HepG2 (cell line): ENCODE results near the gene RUVBL2. TPM values are rescaled to one million over a fixed set of nuclear protein-coding genes. Genes with fewer than 3 reads are reported as not detected.
A peak's percentile ranks its signal among the peaks of the same experiment; 100 is the strongest.

ENCODE experiments used
- DBP ChIP-seq: sonication (generic); formaldehyde crosslinking; IDR thresholded peaks from 2 replicates; pipeline ENCODE4 v1.4.0; 2020; ENCODE audit warnings: missing genetic modification reagents; ENCODE audit errors: not compliant biosample characterization
- HNF4A ChIP-seq: sonication (generic); formaldehyde crosslinking; IDR thresholded peaks from 2 replicates; pipeline ENCODE4 v1.4.0; 2020; ENCODE audit warnings: missing genetic modification reagents
- KDM4B ChIP-seq: sonication (generic); formaldehyde crosslinking; IDR thresholded peaks from 2 replicates; pipeline ENCODE4 v1.4.0; 2020; ENCODE audit warnings: missing genetic modification reagents
- MXD3 ChIP-seq: IDR thresholded peaks from 2 replicates; pipeline ENCODE4 v1.6.1; 2016; ENCODE audit warnings: mild to moderate bottlenecking, missing biosample characterization, missing genetic modification reagents
- NFKBIZ ChIP-seq: IDR thresholded peaks from 2 replicates; pipeline ENCODE4 v1.6.1; 2018; ENCODE audit warnings: missing genetic modification reagents, missing compliant biosample characterization
- NR2C2 ChIP-seq: sonication (generic); formaldehyde crosslinking; IDR thresholded peaks from 2 replicates; pipeline ENCODE4 v1.4.0; 2020; ENCODE audit warnings: missing genetic modification reagents, mild to moderate bottlenecking, moderate library complexity, borderline replicate concordance
- NR2F1 ChIP-seq, 2 experiments: fragments of 450-650 bp in 1 of 2; formaldehyde crosslinking in 1 of 2; IDR thresholded peaks; 2 replicates each; pipeline versions ENCODE4 v1.5.0 to v1.6.1; 2016 to 2020; ENCODE audit warnings: mild to moderate bottlenecking in 1 of 2, missing compliant biosample characterization in 1 of 2, missing genetic modification reagents in 1 of 2, moderate library complexity in 1 of 2
- ONECUT2 ChIP-seq: sonication (generic); formaldehyde crosslinking; IDR thresholded peaks from 2 replicates; pipeline ENCODE4 v1.4.0; 2020; ENCODE audit warnings: missing genetic modification reagents
- REL ChIP-seq: sonication (generic); formaldehyde crosslinking; conservative IDR thresholded peaks from 2 replicates; pipeline ENCODE4 v1.8.0; 2022; ENCODE audit warnings: mild to moderate bottlenecking, missing genetic modification reagents, moderate library complexity
- SOX5 ChIP-seq: IDR thresholded peaks from 2 replicates; pipeline ENCODE4 v1.6.1; 2016; ENCODE audit warnings: borderline replicate concordance
- SSRP1 ChIP-seq: IDR thresholded peaks from 2 replicates; pipeline ENCODE4 v1.6.1; 2016; ENCODE audit warnings: control low read depth
- THAP11 ChIP-seq: IDR thresholded peaks from 2 replicates; pipeline ENCODE4 v1.6.1; 2016; ENCODE audit warnings: missing biosample characterization, missing genetic modification reagents
- TOE1 ChIP-seq: sonication (generic); formaldehyde crosslinking; IDR thresholded peaks from 2 replicates; pipeline ENCODE4 v1.4.0; 2020; ENCODE audit warnings: mild to moderate bottlenecking, missing genetic modification reagents
- ZBTB21 ChIP-seq: sonication (generic); formaldehyde crosslinking; IDR thresholded peaks from 2 replicates; pipeline ENCODE4 v1.4.0; 2020; ENCODE audit warnings: missing genetic modification reagents
- ZBTB7A ChIP-seq: sonication (generic); formaldehyde crosslinking; IDR thresholded peaks from 2 replicates; pipeline ENCODE4 v1.8.0; 2022; ENCODE audit warnings: mild to moderate bottlenecking, missing genetic modification reagents
- ZMAT5 ChIP-seq: sonication (generic); formaldehyde crosslinking; IDR thresholded peaks from 2 replicates; pipeline ENCODE4 v1.5.0; 2020; ENCODE audit warnings: mild to moderate bottlenecking, low read depth, missing genetic modification reagents, borderline replicate concordance
- ZNF138 ChIP-seq: sonication (generic); formaldehyde crosslinking; IDR thresholded peaks from 2 replicates; pipeline ENCODE4 v1.5.0; 2020; ENCODE audit warnings: mild to moderate bottlenecking, low read depth, missing genetic modification reagents
- ZNF180 ChIP-seq: sonication (generic); formaldehyde crosslinking; IDR thresholded peaks from 2 replicates; pipeline ENCODE4 v1.4.0; 2020; ENCODE audit warnings: low read depth, missing genetic modification reagents, borderline replicate concordance
- ZNF24 ChIP-seq: fragments of 450-650 bp; IDR thresholded peaks from 2 replicates; pipeline ENCODE4 v1.6.1; 2017; ENCODE audit warnings: antibody characterized with exemption, mild to moderate bottlenecking
- ZNF253 ChIP-seq: sonication (generic); formaldehyde crosslinking; IDR thresholded peaks from 2 replicates; pipeline ENCODE4 v1.8.0; 2022; ENCODE audit warnings: mild to moderate bottlenecking, missing genetic modification reagents, borderline replicate concordance
- ZNF326 ChIP-seq: sonication (generic); formaldehyde crosslinking; IDR thresholded peaks from 2 replicates; pipeline ENCODE4 v1.4.0; 2020; ENCODE audit warnings: missing genetic modification reagents, borderline replicate concordance
- ZNF331 ChIP-seq: sonication (generic); formaldehyde crosslinking; IDR thresholded peaks from 2 replicates; pipeline ENCODE4 v1.4.0; 2020; ENCODE audit warnings: missing genetic modification reagents
- ZNF33A ChIP-seq: sonication (generic); formaldehyde crosslinking; IDR thresholded peaks from 2 replicates; pipeline ENCODE4 v1.5.1; 2020; ENCODE audit warnings: missing genetic modification reagents, mild to moderate bottlenecking, moderate library complexity, borderline replicate concordance
- ZNF33B ChIP-seq: sonication (generic); formaldehyde crosslinking; IDR thresholded peaks from 2 replicates; pipeline ENCODE4 v1.5.1; 2020; ENCODE audit warnings: mild to moderate bottlenecking, missing genetic modification reagents
- ZNF431 ChIP-seq: sonication (generic); formaldehyde crosslinking; IDR thresholded peaks from 2 replicates; pipeline ENCODE4 v1.9.0; 2022; ENCODE audit warnings: missing genetic modification reagents, low read depth, mild to moderate bottlenecking, borderline replicate concordance
- polyA plus RNA-seq, 8 experiments: library from polyadenylated mRNA; depleted of rRNA in 3 of 8; stranded (reverse) in 7 of 8; unstranded in 1 of 8; fragments of >200 nt; fragmentation: Illumina TruSeq in 4 of 8; extraction: Trizol in 4 of 8; gene quantifications; 2 replicates each; pipeline versions ENCODE4 v1.2.1 to v1.2.3, GENCODE V29; 2011 to 2016; ENCODE audit warnings: low read depth in 4 of 8, missing spikeins in 1 of 8, mixed read lengths in 1 of 8; ENCODE audit not compliant: insufficient read depth in 1 of 8
- total RNA-seq, 5 experiments: library from RNA; depleted of rRNA; stranded (reverse); fragments of >200 nt; fragmentation: Illumina TruSeq; extraction: Trizol; gene quantifications; 2 replicates each; pipeline ENCODE4 v1.2.3, GENCODE V29; 2016; ENCODE audit warnings: low read depth in 1 of 5
- TF ChIP-seq, protein P1 (sequence below): sonication (generic); formaldehyde crosslinking; IDR thresholded peaks from 2 replicates; pipeline ENCODE4 v1.8.1; 2023; ENCODE audit warnings: mild to moderate bottlenecking, missing genetic modification reagents, borderline replicate concordance
- TF ChIP-seq, protein P2 (sequence below): sonication (generic); formaldehyde crosslinking; IDR thresholded peaks from 2 replicates; pipeline ENCODE4 v1.8.0; 2022; ENCODE audit warnings: mild to moderate bottlenecking, missing genetic modification reagents, borderline replicate concordance

Gene RUVBL2
- total and polyA plus RNA-seq, 2 of the 13 experiments (the other 11 are each of a cell fraction or from before 2014, with no cell fraction given), result 120 to 122 TPM

- TF ChIP-seq ZNF24 (no peak), ZNF326 (CRISPR knock-in tag) (no peak), REL (CRISPR knock-in tag) (no peak), SSRP1 (CRISPR knock-in tag) (no peak; the same call in 1 of the 2 replicates), TOE1 (CRISPR knock-in tag) (peak; percentile 86), ZNF138 (0 out of 2 replicates have a peak, but pooled peaks have one; percentile 75), THAP11 (0 out of 2 replicates have a peak, but pooled peaks have one; percentile 48), ZNF180 (CRISPR knock-in tag) (no peak), ZNF33A (CRISPR knock-in tag) (no peak), NR2C2 (CRISPR knock-in tag) (peak; percentile 73), NFKBIZ (peak; percentile 55; the same call in 1 of the 2 replicates), ZMAT5 (CRISPR knock-in tag) (no peak), ZBTB21 (CRISPR knock-in tag) (no peak), HNF4A (CRISPR knock-in tag) (peak; percentile 85), KDM4B (CRISPR knock-in tag) (no peak), SOX5 (CRISPR knock-in tag) (peak; percentile 67), ZNF431 (CRISPR knock-in tag) (no peak), ZNF253 (CRISPR knock-in tag) (no peak), ONECUT2 (CRISPR knock-in tag) (peak; percentile 72; the same call in 1 of the 2 replicates), MXD3 (CRISPR knock-in tag) (peak; percentile 88), ZBTB7A (CRISPR knock-in tag) (peak; percentile 95), NR2F1 (CRISPR knock-in tag; IDR thresholded peaks at IDR 0.05) (peak; percentile 36 to 41; a peak in 2 of 4 replicates), DBP (CRISPR knock-in tag) (peak; percentile 56), ZNF331 (CRISPR knock-in tag) (peak; percentile 43; the same call in 1 of the 2 replicates), ZNF33B (no peak)
- TF ChIP-seq, protein P1, sequence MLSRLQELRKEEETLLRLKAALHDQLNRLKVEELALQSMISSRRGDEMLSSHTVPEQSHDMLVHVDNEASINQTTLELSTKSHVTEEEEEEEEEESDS, result peak; percentile 88; the same call in 1 of the 2 replicates
- TF ChIP-seq, protein P2, sequence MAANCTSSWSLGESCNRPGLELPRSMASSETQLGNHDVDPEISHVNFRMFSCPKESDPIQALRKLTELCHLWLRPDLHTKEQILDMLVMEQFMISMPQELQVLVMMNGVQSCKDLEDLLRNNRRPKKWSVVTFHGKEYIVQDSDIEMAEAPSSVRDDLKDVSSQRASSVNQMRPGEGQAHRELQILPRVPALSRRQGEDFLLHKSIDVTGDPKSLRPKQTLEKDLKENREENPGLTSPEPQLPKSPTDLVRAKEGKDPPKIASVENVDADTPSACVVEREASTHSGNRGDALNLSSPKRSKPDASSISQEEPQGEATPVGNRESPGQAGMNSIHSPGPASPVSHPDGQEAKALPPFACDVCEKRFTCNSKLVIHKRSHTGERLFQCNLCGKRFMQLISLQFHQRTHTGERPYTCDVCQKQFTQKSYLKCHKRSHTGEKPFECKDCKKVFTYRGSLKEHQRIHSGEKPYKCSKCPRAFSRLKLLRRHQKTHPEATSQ (CRISPR knock-in tag), result 0 out of 2 replicates have a peak, but pooled peaks have one; percentile 82
These were observed 30.1 kb upstream of the RUVBL2 start (continued) for GRCh38 chr19:48963371-48964204.
